AG04449 (cell line): ENCODE measurements around the gene ATP8A2.

Experiments
- CTCF ChIA-PET: fragments of 350-600 bp; formaldehyde crosslinking; extraction: SDS; loops from one replicate; lab custom pipeline; 2021; ENCODE audit warnings: antibody characterized with exemption; lab: Yijun Ruan, JAX
- POLR2A ChIA-PET: fragments of 400-600, 350-600 bp; formaldehyde crosslinking; extraction: SDS; loops from one replicate; lab custom pipeline; 2020; ENCODE audit warnings: antibody characterized with exemption, inconsistent platforms; lab: Yijun Ruan, JAX
- DNase-seq: peaks from one replicate; pipeline ENCODE4 v3.0.0-alpha.2; 2010; ENCODE audit warnings: low read depth, low spot score
- H3K4me3 ChIP-seq: 2 replicates; pipeline ENCODE4 v1.5.1; 2011; ENCODE audit warnings: low read depth, mild to moderate bottlenecking, control low read depth, low read length
- TF ChIP-seq, protein P1 (sequence below): IDR thresholded peaks from one replicate; pipeline ENCODE4 v1.5.1; 2011; ENCODE audit warnings: mild to moderate bottlenecking, moderate library complexity, low read length, control low read depth, inconsistent platforms; ENCODE audit not compliant: insufficient read depth; ENCODE audit errors: missing control alignments

The ATP8A2 gene

DNA sequence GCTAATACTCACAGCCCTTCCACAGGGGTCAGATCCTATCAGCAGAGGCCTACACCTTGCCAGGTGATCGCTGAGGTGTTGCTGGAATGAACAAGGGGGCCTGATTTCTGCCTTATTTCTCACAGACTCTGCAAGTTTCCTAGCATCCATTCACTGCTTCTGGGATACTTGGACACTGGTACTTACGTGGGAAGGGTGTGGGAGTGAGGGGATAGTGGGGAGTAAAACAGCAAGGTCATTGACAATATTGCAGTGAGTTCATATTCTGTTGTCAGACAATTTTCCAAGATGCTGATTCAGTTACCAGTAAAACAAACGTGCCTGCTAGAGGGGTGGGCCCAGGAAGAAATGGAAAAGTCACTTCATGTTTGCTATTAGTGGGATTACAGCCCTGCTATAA is 403.5 kb downstream of the ATP8A2 start:
- TF ChIP-seq, protein P1, sequence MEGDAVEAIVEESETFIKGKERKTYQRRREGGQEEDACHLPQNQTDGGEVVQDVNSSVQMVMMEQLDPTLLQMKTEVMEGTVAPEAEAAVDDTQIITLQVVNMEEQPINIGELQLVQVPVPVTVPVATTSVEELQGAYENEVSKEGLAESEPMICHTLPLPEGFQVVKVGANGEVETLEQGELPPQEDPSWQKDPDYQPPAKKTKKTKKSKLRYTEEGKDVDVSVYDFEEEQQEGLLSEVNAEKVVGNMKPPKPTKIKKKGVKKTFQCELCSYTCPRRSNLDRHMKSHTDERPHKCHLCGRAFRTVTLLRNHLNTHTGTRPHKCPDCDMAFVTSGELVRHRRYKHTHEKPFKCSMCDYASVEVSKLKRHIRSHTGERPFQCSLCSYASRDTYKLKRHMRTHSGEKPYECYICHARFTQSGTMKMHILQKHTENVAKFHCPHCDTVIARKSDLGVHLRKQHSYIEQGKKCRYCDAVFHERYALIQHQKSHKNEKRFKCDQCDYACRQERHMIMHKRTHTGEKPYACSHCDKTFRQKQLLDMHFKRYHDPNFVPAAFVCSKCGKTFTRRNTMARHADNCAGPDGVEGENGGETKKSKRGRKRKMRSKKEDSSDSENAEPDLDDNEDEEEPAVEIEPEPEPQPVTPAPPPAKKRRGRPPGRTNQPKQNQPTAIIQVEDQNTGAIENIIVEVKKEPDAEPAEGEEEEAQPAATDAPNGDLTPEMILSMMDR: no peak
- ChIA-PET CTCF (no interaction called here), POLR2A (no interaction called here)
- H3K4me3 ChIP-seq: no peak overlapping the region
- no peak for DNase-seq

GRCh38 chr13:25775986-25776385 is 404.2 kb downstream of the ATP8A2 start:
- CTCF ChIA-PET: no interaction called here
- H3K4me3 ChIP-seq: no peak overlapping the region
- TF ChIP-seq, protein P1: no peak
- POLR2A ChIA-PET: no interaction called here
- DNase-seq: no peak

DNA sequence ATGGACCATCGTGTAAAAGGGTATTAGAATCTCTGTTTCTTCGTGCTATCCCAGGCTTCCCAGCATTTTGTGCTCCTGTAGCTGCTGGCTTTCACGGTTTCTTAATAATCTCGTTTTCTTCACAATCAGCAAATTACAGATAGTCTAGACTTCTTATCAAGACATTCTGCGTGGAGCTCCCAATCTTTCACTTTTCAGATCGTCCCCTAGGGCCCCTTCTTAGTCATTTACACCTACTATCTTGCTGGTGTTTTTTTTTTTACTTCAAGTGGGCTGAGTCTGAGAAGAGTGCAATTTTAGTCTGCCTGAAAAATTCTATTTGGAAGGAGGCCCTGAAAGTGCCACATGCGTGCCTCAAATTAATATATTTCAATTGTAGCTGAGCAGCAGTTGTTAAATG is 404.9 kb downstream of the ATP8A2 start:
- TF ChIP-seq, protein P1: no peak
- H3K4me3 ChIP-seq: no peak overlapping the region
- DNase-seq: no peak
- ChIA-PET CTCF (no interaction called here), POLR2A (no interaction called here)

- TF ChIP-seq, protein P1: no peak
- H3K4me3 ChIP-seq: no peak overlapping the region
- no peak for DNase-seq
- ChIA-PET CTCF (no interaction called here), POLR2A (no interaction called here)
Measured at GRCh38 chr13:25777509-25777908, 405.7 kb downstream of the ATP8A2 start.

DNA sequence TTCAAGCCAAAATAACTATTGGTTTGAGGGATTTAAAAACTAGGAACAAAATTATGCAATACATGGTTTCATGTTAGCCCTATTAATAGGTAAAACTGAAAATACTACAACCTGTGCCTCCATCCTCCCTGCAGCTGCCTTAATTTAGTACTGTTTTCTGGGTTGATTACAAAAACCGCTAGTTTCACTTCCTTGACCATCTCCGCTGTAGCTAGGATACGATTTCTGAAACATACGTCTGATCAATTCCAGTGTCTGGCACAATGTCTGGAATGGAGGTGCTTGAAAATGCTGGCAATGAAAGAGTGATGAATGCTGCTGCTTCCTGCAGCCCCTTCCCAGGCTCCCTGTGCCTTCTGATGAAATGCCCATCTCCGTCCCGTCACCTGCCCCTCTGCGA is 406.6 kb downstream of the ATP8A2 start:
- no peak for DNase-seq
- TF ChIP-seq, protein P1: no peak
- ChIA-PET CTCF (no interaction called here), POLR2A (no interaction called here)
- H3K4me3 ChIP-seq: no peak overlapping the region

GRCh38 chr13:25778808-25779305 is 407.1 kb downstream of the ATP8A2 start:
- POLR2A ChIA-PET: no interaction called here
- CTCF ChIA-PET: no interaction called here
- no peak for DNase-seq

More at GRCh38 chr13:25778808-25779305, 407.1 kb downstream of the ATP8A2 start:
- TF ChIP-seq, protein P1: no peak
- H3K4me3 ChIP-seq: no peak overlapping the region
